GM15510 (cell line): ENCODE results near the gene DNAJB1.

Source experiments
- POLR2A ChIP-seq: IDR thresholded peaks from 3 replicates; pipeline ENCODE4 v1.6.1; 2011; ENCODE audit warnings: borderline replicate concordance; ENCODE audit not compliant: insufficient read length; ENCODE audit errors: extremely low read depth

DNAJB1 gene

DNA sequence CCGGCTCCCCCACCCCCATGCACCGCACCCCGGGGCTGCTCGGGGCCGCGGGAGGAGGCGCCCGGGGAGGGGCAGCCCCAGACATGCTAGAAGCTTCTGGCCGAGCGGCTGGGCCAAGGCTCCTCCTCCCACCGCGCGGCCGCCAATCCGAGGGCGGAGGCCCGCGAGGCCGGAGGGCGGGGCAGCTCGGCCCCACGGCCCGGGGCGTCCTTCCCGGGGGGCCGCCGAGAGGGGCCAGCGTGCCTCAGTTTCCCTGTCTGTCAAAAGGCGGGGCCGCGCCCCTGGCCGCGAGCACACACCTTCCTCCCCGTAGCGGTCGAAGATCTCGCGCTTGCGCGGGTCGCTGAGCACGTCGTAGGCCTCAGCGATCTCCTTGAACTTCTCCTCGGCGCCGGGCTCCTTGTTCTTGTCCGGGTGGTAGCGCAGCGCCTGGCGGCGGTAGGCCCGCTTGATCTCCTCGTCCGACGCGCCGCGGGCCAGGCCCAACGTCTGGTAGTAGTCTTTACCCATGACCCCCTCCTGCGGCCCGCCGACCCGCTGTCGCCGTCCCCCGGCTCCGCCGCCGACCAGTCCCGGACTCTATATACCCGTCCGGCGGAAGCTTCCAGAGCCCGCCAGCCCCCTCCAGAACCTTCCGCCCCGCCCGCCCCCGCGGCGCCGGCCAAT lies at the start of gene DNAJB1:
DNAJB1 (minus strand) TSS at position 558 of the 666 bp plus-strand sequence; CDS start at position 510, 48 bp downstream.
- peak; percentile 91 for TF ChIP-seq POLR2A

DNA sequence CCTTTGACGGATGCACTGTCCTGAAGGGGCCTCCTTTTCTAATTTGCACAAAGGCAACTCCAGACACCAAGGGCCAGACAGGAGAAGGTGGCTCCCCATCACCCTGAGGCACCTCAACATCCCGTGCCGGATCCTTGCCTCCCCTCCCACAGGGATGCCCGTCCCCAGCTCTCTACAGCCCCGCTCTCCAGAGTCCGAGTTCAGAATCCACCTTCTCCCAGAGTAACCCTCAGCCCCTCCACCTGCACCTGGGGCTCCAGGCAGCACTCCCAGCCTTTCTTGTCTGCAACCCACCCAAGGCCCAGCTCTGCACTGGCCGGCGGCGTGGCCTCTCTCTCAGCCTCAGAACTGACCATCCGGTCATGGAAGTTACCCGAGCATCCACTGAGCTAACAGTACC lies 48.9 kb upstream of the DNAJB1 start:
- no peak for TF ChIP-seq POLR2A

DNA sequence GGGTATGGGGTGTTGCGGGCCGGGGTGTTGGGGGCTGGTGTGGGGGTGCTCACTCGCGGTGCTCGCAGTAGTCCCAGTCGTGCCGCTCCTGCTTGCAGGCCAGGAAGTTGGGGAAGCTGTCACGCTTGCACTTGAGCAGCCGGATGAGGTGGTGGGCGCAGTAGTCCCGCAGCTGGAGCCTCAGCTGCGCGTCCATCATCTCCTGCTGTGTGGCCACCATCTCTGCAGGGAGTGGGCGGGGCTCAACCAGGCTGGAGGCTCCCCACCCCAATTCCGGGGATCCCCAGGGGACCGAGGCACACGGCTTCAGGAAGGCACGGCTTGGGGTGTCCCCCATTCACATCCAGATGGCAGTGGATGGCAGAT lies 48.5 kb upstream of the DNAJB1 start:
- TF ChIP-seq POLR2A = no peak

DNA sequence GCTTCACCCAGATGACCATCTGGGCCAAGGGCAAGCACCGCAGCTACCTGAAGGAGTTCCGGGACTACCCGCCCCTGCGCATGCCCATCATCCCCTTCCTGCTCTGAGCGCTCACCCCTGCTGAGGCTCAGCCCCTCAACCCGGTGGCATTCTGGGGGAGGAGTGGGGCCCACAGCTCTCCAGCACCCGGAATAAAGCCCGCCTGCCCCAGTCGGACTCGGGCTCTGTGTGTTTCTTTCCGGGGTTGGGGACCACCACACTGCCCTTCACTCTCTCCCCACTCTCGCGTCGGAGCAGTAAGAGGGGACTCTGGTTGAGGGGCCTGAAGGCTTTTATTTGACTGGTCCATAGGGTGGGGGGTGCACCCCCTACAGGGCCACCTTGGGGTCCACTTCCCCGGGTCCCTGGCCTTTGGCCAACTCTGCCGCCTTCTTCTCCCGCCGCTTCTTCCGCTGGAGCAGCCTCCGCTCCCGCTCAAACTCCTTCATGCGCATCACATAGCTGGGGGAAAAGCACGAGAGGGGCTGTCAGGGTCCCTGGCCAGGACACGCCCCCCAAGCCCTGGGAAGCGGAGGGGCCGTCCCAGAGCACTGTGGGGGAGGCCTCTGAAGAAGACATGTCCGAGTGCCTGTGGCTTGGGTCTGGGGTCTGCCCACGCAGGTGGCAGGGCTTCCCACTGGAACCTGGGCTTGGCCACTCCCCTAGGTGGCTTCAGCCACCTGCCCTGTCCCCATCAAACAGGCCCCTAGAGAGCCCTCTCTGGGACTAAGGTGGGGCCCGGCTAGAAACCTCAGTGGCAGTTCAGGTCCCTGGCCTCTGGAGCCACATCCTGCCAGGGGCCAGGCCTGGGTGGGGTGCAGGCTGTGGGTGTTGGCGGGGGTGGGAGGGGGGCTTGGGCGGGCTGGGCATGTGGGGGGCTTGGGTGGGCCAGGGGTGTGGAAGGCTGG lies 47.8 kb upstream of the DNAJB1 start:
- no peak for TF ChIP-seq POLR2A

DNA sequence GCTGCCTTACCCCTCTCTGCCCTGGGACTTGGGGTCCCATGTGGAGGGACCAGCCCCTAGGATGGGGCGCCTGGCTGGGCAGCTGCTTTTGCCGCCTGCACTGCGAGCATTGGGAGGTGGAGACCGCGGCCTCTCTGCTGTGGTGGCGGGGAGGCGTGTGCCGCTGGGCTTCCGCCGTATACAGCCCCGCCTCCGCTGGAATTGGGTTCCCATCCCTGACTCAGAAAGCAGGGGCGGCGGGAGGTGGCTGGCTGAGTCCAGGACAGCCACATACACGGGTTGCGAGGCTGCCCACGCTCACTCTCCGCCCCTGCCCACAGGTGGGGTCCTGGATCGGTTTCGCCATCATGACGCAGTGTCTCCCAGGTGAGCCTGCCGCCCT lies 47.1 kb upstream of the DNAJB1 start:
- TF ChIP-seq POLR2A = no peak

DNA sequence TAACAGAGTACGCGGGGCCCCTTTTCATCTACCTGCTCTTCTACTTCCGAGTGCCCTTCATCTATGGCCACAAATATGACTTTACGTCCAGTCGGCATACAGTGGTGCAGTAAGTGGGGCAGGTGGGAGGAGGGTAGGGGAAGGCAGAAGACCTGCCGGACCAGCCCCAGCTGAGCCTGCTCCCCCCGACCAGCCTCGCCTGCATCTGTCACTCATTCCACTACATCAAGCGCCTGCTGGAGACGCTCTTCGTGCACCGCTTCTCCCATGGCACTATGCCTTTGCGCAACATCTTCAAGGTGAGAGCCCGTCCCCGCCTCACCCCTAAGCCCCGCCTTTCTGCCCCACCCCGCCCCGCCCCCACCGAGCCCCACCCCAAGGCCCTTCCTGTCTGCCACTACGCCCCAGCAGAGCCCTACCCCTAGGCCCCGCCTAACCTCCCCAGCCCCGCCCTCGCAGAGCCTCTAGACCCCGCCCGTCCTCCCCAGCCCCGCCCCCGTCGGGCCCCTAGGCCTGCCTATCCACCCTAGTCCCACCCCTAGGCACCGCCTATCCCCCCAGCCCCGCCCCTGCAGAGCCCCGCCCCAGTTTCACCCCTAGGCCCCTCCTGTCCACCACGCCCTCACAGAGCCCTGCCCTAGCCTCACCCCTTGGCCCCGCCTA lies 45.9 kb upstream of the DNAJB1 start:
- TF ChIP-seq POLR2A = no peak

DNA sequence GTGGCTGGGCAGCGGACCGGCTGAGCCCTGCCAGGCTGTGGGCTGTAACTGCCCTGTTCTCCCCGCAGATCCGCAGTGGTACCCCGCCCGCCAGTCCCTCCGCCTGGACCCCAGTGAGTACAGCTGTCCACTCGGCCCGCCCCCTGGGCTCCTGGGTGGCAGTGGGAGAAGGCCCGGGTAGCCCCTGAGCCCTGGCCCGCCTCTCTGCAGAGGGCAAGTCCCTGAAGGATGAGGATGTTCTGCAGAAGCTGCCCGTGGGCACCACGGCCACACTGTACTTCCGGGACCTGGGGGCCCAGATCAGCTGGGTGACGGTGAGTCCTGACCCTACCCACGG lies 45.4 kb upstream of the DNAJB1 start:
- no peak for TF ChIP-seq POLR2A

DNA sequence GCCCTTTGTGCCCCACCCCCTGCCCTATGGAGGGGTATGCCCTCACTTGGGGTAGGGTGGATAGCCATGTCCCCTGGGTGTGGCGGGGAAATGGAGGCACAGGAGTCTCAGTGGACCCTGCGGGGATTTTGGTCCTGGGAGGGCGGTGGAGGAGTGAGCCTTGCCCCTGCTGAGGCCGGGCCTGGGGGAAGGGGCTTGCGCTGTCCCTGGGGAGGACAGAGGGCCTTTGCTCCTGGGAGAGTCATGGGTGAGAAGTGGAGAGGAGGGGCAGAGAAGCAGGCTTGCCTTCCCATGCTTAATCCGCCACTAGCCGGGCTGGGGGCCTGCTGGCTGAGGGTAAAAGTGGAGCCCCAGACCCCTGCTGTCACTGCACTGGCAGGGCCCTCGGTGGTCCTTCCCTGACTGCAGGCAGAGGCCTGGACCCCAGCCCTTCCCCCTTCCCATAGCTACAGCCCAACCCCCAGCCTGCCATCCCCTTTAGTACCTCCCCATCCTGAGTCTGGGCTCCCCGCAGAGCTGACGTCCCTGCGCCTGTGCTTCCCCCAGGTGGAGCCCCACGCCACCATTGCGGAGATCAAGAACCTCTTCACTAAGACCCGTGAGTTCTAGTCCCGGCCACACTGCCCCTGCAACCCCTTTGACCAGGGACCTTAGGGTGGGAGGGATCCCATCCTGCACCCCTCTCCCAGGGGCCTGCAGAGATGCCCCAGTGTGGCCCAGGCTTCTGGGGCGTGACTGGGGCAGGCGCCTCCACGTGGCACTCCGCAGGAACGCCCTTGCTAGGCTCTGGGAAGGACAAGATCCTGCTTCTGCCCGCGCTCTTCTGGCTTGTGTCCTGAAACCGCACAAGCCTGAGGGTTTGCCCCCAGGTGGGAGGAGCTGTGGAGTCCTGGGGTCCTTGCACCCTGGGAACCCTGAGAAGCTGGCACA lies 44.7 kb upstream of the DNAJB1 start:
- TF ChIP-seq POLR2A = no peak

DNA sequence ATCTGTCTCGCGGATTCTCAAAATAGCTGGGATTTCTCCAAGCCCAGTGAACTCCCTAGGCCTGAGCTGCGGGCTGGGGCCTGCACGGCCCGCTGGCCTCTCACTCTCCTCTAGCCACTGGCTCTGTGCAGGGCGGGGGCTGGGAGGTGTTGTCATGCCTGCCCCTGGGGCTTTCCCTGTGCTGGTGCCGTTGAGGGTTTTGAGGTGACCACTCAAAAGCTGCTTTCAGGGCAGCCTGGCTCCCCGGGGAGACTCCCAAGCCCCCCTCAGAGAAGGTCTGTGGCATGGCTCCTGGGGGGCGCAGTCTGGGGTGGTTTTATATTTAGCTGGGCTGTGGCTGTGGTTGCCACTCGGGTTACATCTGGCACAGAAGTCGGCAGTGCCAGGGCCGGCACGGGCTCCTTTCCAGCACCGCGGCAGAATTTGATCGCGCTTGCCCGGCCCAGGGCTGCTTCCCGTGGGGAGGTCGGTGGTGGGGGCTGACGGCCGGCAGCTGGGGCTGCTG lies 43.7 kb upstream of the DNAJB1 start:
- TF ChIP-seq POLR2A = no peak

DNA sequence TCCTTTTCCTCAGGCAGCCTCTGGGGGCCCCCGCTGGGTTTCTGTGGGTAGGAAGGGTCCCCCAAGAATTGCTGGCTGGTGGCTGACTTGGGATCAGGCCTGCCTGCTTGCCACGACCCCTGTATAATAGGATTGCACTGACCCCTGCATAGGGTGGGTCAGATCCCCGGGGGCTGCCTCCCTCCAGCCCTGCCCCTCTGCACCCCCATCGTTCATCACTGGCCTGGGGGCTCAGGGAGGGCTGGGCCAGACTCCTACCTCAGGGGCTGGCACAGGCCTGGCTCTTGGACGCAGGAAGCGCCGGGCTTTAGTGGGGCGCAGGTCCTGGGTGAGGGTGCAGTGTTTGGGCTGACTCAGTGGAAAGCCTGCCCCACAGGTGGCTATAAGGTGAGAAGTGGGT lies 43.1 kb upstream of the DNAJB1 start:
- TF ChIP-seq POLR2A = no peak

DNA sequence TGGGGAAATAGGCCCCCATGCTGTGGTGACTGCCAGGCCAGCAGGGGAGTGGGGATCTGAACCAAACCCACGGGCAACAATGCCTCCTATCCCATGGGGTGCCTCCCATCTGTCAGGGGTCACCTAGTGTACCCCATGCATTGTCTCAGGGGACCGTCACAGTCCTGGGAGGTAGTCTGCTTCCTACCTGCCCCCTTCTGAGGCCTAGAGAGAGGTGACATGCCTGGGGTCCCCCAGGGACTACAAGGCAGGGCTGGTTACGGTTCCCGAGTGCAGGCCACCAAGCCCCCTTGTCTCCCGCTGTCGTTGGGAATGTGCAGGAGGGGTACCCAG lies 42.5 kb upstream of the DNAJB1 start:
- no peak for TF ChIP-seq POLR2A

DNA sequence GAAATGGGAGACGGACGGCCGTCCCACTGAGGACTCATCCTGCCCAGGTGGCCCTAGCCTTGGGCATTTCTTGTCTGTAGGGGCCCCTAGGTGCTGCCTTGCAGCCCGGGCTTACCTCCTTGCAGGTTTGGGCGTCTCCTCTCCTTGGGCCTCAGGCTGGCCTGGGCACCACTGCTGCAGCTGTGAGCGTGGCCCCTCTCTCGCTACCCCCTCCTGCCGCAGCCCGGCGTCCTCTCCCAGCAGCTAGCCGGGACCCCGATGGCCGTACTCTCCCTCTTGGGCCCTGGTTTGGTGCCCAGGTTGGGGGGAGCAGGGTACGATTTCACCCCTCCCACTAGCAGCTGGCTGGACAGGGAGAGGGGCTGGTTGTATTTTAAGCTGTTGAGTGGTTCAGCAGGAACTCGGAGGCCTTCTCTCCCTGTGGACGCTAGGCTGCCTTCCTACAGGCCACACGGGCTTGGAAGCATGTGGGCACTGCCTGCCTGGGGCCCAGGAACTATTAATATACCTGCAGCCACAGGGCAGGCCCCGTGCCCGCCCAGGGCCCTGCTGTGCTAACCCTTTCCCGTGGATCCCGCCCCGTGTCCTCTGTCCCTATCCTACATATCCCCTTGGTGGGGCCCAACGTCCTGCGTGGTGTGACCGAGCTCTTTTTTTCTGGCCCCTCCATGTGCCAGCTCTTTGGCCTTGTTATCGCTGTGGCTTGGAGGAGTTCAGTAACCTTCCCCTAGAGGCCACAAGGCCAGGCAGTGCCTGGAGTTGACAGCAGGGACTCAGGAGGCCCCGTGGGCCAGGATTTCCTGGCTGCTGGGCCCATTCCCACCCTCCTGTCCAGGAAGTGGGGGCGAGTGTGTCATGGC lies 41.9 kb upstream of the DNAJB1 start:
- TF ChIP-seq POLR2A = no peak

DNA sequence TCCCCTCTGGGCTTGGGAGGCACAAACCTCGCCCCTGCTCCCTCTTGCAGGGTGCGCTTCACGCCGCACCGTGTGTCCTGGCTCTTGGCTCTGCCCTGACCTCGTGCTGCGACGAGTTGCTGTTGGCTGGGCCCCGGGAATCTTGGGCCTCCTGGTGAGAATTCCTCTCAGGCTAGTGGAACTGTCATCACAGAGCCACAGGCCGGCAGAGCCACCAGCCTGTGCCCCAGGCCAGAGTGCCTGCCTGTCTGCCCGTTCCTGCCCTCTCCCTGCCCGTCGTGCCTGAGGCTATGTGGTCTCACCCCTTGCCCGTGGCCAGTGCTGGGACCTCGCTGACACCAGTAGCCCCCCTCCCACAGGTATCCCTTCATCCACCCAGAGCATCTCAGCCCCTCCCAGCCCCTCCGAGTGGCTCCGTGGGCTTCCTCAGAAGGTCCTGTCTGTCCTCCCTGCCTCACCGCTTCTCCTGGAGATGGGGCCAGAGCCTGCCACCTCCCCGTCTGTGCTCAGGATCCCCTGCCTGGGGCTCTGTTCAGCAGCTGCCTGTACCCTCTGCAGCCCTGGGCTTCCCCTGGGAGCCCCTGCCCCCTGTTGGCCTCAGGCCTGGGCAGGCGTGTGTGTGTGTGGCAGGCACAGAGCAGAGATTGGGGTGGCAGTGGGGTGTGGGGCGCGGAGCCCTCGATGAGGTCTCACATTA lies 40.3 kb upstream of the DNAJB1 start:
- TF ChIP-seq POLR2A = no peak
